K562 treated with DMSO at 1 percent for 48 hours (cell line): ENCODE data around the gene SELENOM. TPM values are rescaled to one million over a fixed set of nuclear protein-coding genes. Genes with fewer than 3 reads are reported as not detected.

Experiments used
- total RNA-seq: library from RNA; unstranded; fragments of 300-600 nt; gene quantifications from 2 replicates; pipeline ENCODE4 v1.2.3, GENCODE V29; 2022; ENCODE audit warnings: low replicate concordance; ENCODE audit errors: extremely low read depth

The SELENOM gene, protein sequence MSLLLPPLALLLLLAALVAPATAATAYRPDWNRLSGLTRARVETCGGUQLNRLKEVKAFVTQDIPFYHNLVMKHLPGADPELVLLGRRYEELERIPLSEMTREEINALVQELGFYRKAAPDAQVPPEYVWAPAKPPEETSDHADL
- total RNA-seq, result not detected in 2 replicates

DNA sequence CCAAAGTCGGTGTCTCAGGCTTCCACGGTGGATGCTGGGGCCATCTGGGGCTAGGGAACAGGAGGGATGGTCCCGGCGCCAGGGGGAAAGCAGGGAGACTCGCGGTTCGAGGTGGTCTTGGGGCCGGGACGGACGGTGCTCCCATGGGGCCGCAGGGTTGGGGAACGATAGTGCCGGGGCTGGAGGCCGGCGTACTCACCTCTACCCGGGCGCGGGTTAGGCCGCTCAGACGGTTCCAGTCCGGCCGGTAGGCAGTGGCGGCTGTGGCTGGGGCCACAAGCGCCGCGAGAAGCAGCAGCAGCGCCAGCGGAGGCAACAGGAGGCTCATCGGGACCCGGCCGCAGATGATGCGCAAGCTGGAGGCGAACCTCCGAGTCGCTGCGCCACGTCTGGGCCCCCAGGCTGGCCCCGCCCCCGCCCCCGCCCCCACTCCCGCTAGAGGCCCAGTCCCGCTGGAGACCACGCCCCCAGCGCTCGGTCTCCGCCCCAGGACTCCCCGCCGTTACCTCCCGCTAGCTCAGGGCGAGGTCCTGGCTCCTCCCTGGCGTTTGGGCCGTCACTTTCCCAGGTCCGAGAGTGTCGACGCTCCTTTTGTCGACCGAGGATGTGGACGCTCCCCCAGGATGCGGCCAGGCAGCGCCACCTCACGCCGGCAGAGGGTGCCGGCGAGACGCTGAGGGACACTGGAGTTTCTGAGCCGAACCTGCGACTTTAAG lies at the start of gene SELENOM:
SELENOM (minus strand) TSS at position 391 of the 716 bp plus-strand sequence; CDS start at position 328, 63 bp downstream.

DNA sequence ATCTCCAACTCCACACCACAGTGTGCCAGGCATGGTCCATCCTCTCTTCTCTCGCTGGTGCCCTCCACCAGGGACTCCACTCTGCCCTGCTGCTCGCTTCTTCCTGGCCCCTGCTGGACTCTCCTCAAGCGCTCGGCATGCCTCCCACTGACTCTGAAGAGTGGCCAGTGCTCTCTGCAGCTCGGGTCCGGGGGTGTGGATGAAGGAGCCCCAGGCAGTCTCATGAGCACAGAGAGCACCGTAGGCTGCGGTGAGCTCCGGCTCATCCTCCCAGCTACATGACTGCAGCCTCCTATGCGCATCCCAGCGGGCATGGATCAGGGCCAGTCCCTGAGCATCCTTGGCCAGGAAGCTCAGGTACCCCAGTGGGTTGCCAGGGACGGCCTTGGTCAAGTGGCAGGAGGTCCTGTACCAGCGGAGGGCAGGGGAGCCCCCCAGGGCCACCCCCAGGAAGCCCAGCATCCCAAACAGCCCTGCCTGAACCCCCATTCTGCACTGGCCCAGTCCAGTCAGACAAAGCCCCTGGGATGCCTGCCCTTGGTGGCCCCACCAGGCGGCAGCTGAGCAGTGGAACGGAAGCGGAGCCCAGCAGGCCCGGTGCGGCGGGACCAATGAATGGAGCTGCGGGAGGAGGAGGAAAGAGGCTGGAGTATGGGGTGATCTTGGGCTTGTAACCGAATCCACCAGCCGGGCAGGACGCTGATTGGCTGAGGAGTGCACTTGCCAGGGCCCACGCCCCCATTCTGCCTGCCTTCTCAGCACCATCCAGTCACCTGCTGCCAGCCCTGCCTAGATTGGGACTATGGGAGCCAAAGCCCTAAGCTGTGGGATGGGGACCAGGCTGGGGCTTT lies 32.7 kb upstream of the SELENOM start, which contains the start of gene PLA2G3:
PLA2G3 (minus strand) TSS at position 643 of the 851 bp plus-strand sequence; CDS start at position 489, 154 bp downstream.

DNA sequence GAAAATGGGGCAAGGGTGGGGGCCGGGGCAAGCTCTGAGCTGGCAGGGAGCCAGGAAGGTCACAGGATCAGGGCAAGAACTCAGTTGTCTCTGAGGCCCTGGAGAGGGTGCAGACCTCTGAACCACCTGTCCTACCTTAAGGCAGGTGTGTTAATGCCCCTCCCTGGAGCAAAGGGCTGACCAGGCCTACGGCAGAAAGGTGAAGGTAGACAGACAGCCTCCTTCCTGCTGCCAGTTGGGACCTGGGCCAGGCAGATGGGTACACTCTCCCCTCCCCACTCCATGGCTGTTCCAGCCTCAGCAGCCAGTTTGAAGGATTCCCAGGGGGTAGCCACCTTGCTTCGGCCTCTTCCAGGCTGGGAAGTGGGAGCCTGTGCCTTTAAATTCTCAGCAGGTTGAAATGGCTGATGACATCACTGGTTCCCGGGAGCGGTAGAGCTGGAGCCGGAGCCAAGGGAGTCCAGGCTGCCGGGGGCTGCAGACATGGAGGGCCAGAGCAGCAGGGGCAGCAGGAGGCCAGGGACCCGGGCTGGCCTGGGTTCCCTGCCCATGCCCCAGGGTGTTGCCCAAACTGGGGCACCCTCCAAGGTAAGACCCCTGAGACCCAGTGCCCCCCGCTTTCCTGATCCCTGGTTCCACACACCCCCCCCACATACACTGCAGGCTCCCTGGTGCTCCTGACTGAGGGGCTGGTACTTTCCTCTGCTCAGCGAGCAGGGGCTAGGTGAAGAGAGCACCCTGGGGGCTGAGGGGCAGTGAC lies 15.3 kb upstream of the SELENOM start, which contains the start of gene INPP5J:
INPP5J (plus strand) TSS at position 435 of the 760 bp plus-strand sequence; CDS start at position 484, 49 bp downstream.

DNA sequence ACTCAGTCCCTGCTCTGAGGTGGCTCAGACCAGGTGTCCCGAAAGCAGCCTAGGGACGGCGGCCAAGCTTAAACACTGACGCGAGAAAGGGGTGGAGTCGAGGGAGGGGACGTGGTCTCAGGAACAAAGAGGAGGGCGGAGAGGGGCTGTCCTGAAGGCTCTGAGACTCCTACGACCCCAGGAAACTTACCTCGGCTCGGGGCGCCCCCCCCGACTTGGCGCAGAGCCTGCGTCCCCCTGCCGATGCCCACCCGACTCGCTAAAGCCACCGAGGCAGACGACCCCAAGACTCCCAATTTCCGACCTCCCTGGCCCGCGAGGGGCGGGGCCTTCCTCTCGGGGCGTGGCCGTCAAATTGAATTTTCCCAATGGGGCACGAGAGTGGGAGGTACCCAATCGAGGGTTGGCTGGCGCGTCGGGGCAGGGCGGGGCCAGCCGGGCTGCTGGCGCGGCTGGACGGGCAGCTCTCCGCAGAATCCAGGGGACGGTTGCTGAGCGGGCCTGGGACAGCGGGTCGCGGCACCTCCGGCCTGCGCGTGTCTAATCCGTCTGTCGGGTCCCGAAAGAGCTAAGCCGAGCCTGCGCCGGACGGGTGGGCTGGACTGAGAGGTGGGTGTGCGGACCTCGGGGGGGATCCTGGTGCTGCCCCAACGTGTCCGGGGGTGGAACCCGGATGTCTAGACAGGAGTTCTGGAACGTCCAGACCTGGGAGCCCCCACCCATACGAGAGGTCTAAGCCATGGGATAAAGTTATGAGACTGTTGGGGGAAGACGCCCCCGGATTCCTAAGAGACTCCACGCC lies 26.3 kb downstream of the SELENOM start, which contains the start of gene SMTN:
SMTN (plus strand) TSS at position 471 of the 802 bp plus-strand sequence. CDS start 1,941 bp downstream, outside the sequence.

Other genes with a start within 250 kb of the SELENOM start
- not detected in 2 replicates for gene MORC2, start 138.8 kb downstream of the SELENOM start, total RNA-seq
- 79.9 TPM in 1 of 2 replicates, not detected in the other for gene TUG1, start 138.3 kb downstream of the SELENOM start, total RNA-seq
- not detected in 2 replicates for gene SMTN, start 26.2 kb downstream of the SELENOM start, total RNA-seq
- not detected in 2 replicates for gene INPP5J, start 15.4 kb upstream of the SELENOM start, total RNA-seq
- gene PLA2G3, start 32.9 kb upstream of the SELENOM start, total RNA-seq, result not detected in 2 replicates
- not detected in 2 replicates for gene RNF185, start 52.6 kb upstream of the SELENOM start, total RNA-seq
- not detected in 2 replicates for gene LIMK2, start 104.7 kb upstream of the SELENOM start, total RNA-seq
- not detected in 2 replicates for gene PIK3IP1, start 184.9 kb upstream of the SELENOM start, total RNA-seq
- not detected in 2 replicates for gene PATZ1, start 238.8 kb upstream of the SELENOM start, total RNA-seq